ENCODE results near the gene FCRL6.
A peak's percentile ranks its signal among the peaks of the same experiment; 100 is the strongest.

The FCRL6 gene

GRCh38 chr1:159827549-159827948 is 25.4 kb downstream of the FCRL6 start:
- TF ChIP-seq CTCF (IDR thresholded peaks at IDR 0.05; ENCODE audit: insufficient read depth, missing control alignments): no peak
- FAIRE-seq (no peak), DNase-seq (ENCODE audit: insufficient read length, low spot score) (no peak)

GRCh38 chr1:159828176-159828575 is 26.0 kb downstream of the FCRL6 start:
- FAIRE-seq (no peak), DNase-seq (ENCODE audit: insufficient read length, low spot score) (no peak)
- TF ChIP-seq CTCF (IDR thresholded peaks at IDR 0.05; ENCODE audit: insufficient read depth, missing control alignments): no peak

GRCh38 chr1:159828581-159829272 is 26.6 kb downstream of the FCRL6 start:
- no peak for TF ChIP-seq CTCF (IDR thresholded peaks at IDR 0.05; ENCODE audit: insufficient read depth, missing control alignments)
- DNase-seq (ENCODE audit: insufficient read length, low spot score) (no peak), FAIRE-seq (no peak)

GRCh38 chr1:159829273-159829634 is 27.1 kb downstream of the FCRL6 start:
- FAIRE-seq (no peak), DNase-seq (ENCODE audit: insufficient read length, low spot score) (no peak)
- TF ChIP-seq CTCF (IDR thresholded peaks at IDR 0.05; ENCODE audit: insufficient read depth, missing control alignments): peak; percentile 54

- DNase-seq (ENCODE audit: insufficient read length, low spot score) (no peak), FAIRE-seq (no peak)
- TF ChIP-seq CTCF (IDR thresholded peaks at IDR 0.05; ENCODE audit: insufficient read depth, missing control alignments): no peak
Measured at GRCh38 chr1:159829822-159830465, 27.8 kb downstream of the FCRL6 start.

GRCh38 chr1:159830722-159831121 is 28.6 kb downstream of the FCRL6 start:
- TF ChIP-seq CTCF (IDR thresholded peaks at IDR 0.05; ENCODE audit: insufficient read depth, missing control alignments): no peak
- FAIRE-seq (no peak), DNase-seq (ENCODE audit: insufficient read length, low spot score) (no peak)

All from D721Med (cell line).